Mammary epithelial cell (primary cell): ENCODE measurements around the gene PEX5L.

Experiments used
- CTCF ChIP-seq, 2 donors: IDR thresholded peaks in 1 of 2; conservative IDR thresholded peaks in 1 of 2; 2 replicates each; pipeline ENCODE4 v1.5.1; 2011 to 2012; ENCODE audit warnings: inconsistent platforms in 2 of 2, low read length in 2 of 2, mild to moderate bottlenecking in 2 of 2, control low read depth in 1 of 2, low read depth in 1 of 2; ENCODE audit not compliant: insufficient read depth in 1 of 2; ENCODE audit errors: extremely low read depth in 1 of 2
- EZH2 ChIP-seq: IDR thresholded peaks from 2 replicates; pipeline ENCODE4 v1.6.1; 2012; ENCODE audit warnings: low read length, inconsistent platforms, borderline replicate concordance

- TF ChIP-seq CTCF (conservative IDR thresholded peaks at IDR 0.05 in 1 of 2, IDR thresholded peaks at IDR 0.05 in 1 of 2; ENCODE audit: extremely low read depth in 1 of 2, insufficient read depth in 1 of 2, low read depth in 1 of 2, low read length in 2 of 2) (no peak), EZH2 (no peak)
Measured at GRCh38 chr3:179907784-179908482, 128.8 kb downstream of the PEX5L start.
